ENCODE data around the gene SCAF1. TPM values are rescaled to one million over a fixed set of nuclear protein-coding genes. Genes with fewer than 3 reads are reported as not detected.

SCAF1 gene
- total and polyA plus RNA-seq, 2 of the 13 experiments (the other 11 are each of a cell fraction or from before 2014, with no cell fraction given): 3.3 to 6.1 TPM

- TF ChIP-seq ZNF563 (CRISPR knock-in tag; IDR thresholded peaks at IDR 0.05) (no peak), ZFP37 (CRISPR knock-in tag; IDR thresholded peaks at IDR 0.05; ENCODE audit: borderline replicate concordance) (no peak), ZNF296 (CRISPR knock-in tag; conservative IDR thresholded peaks at IDR 0.05) (no peak), ASH2L (IDR thresholded peaks at IDR 0.05; ENCODE audit: insufficient read length, low read depth, low read length) (peak; percentile 34), ZNF704 (CRISPR knock-in tag; IDR thresholded peaks at IDR 0.05; ENCODE audit: borderline replicate concordance) (0 out of 2 replicates have a peak, but pooled peaks have one; percentile 74), PITX1 (CRISPR knock-in tag; IDR thresholded peaks at IDR 0.05) (no peak), ZIK1 (CRISPR knock-in tag; IDR thresholded peaks at IDR 0.05; ENCODE audit: borderline replicate concordance, low read depth) (no peak), POLR2AphosphoS2 (IDR thresholded peaks at IDR 0.05; ENCODE audit: low read depth, low read length) (peak; percentile 79; the same call in 1 of the 2 replicates), EEA1 (CRISPR knock-in tag; IDR thresholded peaks at IDR 0.05; ENCODE audit: borderline replicate concordance) (no peak), AFF4 (CRISPR knock-in tag; IDR thresholded peaks at IDR 0.05) (no peak), ZNF10 (CRISPR knock-in tag; IDR thresholded peaks at IDR 0.05; ENCODE audit: borderline replicate concordance, low read depth) (no peak), SKI (IDR thresholded peaks at IDR 0.05; ENCODE audit: partially characterized antibody) (peak; percentile 64), ZNF878 (CRISPR knock-in tag; IDR thresholded peaks at IDR 0.05) (no peak), IRF2 (CRISPR knock-in tag; IDR thresholded peaks at IDR 0.05) (peak; percentile 96), ZBTB3 (CRISPR knock-in tag; IDR thresholded peaks at IDR 0.05; ENCODE audit: borderline replicate concordance, low read depth) (no peak), TOE1 (CRISPR knock-in tag; IDR thresholded peaks at IDR 0.05) (no peak), MYC (CRISPR knock-in tag; IDR thresholded peaks at IDR 0.05; ENCODE audit: borderline replicate concordance) (peak; percentile 81), ZNF652 (CRISPR knock-in tag; IDR thresholded peaks at IDR 0.05; ENCODE audit: borderline replicate concordance, low read depth) (0 out of 2 replicates have a peak, but pooled peaks have one; percentile 35), XBP1 (CRISPR knock-in tag; IDR thresholded peaks at IDR 0.05) (no peak), MLLT10 (CRISPR knock-in tag; IDR thresholded peaks at IDR 0.05) (no peak)
- TF ChIP-seq, protein P1, sequence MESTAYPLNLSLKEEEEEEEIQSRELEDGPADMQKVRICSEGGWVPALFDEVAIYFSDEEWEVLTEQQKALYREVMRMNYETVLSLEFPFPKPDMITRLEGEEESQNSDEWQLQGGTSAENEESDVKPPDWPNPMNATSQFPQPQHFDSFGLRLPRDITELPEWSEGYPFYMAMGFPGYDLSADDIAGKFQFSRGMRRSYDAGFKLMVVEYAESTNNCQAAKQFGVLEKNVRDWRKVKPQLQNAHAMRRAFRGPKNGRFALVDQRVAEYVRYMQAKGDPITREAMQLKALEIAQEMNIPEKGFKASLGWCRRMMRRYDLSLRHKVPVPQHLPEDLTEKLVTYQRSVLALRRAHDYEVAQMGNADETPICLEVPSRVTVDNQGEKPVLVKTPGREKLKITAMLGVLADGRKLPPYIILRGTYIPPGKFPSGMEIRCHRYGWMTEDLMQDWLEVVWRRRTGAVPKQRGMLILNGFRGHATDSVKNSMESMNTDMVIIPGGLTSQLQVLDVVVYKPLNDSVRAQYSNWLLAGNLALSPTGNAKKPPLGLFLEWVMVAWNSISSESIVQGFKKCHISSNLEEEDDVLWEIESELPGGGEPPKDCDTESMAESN (CRISPR knock-in tag; conservative IDR thresholded peaks at IDR 0.05): peak; percentile 75
- TF ChIP-seq, protein P2, sequence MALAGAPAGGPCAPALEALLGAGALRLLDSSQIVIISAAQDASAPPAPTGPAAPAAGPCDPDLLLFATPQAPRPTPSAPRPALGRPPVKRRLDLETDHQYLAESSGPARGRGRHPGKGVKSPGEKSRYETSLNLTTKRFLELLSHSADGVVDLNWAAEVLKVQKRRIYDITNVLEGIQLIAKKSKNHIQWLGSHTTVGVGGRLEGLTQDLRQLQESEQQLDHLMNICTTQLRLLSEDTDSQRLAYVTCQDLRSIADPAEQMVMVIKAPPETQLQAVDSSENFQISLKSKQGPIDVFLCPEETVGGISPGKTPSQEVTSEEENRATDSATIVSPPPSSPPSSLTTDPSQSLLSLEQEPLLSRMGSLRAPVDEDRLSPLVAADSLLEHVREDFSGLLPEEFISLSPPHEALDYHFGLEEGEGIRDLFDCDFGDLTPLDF (CRISPR knock-in tag; IDR thresholded peaks at IDR 0.05): peak; percentile 97
These were observed at the start of gene SCAF1 (continued) for GRCh38 chr19:49641688-49642491.

All from HepG2 (cell line).